ENCODE data around the gene S100PBP. TPM values are rescaled to one million over a fixed set of nuclear protein-coding genes. Genes with fewer than 3 reads are reported as not detected.

Gene S100PBP
- total and polyA plus RNA-seq, 9 of the 15 experiments (the other 6 are each of a cell fraction or from before 2014, with no cell fraction given), result 22.9 to 60.2 (median 32.9) TPM

- TF ChIP-seq LARP7 (IDR thresholded peaks at IDR 0.05) (no peak), POLR2AphosphoS2 (IDR thresholded peaks at IDR 0.05; ENCODE audit: low read length) (peak; percentile 28; the same call in 1 of the 2 replicates), YY1 (IDR thresholded peaks at IDR 0.05; ENCODE audit: borderline replicate concordance in 1 of 3, control insufficient read depth in 1 of 3, extremely low read depth in 1 of 3, insufficient read depth in 3 of 3, insufficient read length in 1 of 3, insufficient replicate concordance in 2 of 3, low read depth in 1 of 3, low read length in 2 of 3) (peak in 1 of 3 experiments; percentile 19), ZNF384 (IDR thresholded peaks at IDR 0.05; ENCODE audit: low read depth, low read length) (0 out of 2 replicates have a peak, but pooled peaks have one; percentile 8), ATF4 (CRISPR knock-in tag; IDR thresholded peaks at IDR 0.05) (0 out of 2 replicates have a peak, but pooled peaks have one; percentile 7), ATF6 (CRISPR knock-in tag; IDR thresholded peaks at IDR 0.05) (peak; percentile 97), GTF2E2 (tag; IDR thresholded peaks at IDR 0.05) (peak; percentile 6; the same call in 1 of the 2 replicates), HNRNPLL (IDR thresholded peaks at IDR 0.05; ENCODE audit: low read depth, low read length, poor library complexity, severe bottlenecking) (peak; percentile 1), PHF8 (IDR thresholded peaks at IDR 0.05; ENCODE audit: borderline replicate concordance, low read length) (peak; percentile 65), NUFIP1 (IDR thresholded peaks at IDR 0.05; ENCODE audit: partially characterized antibody) (no peak), CREB1 (IDR thresholded peaks at IDR 0.05) (peak; percentile 50; the same call in 1 of the 2 replicates), CREB1 (CRISPR knock-in tag; IDR thresholded peaks at IDR 0.05) (no peak), NFIC (IDR thresholded peaks at IDR 0.05) (peak; percentile 42), ZFX (CRISPR knock-in tag; IDR thresholded peaks at IDR 0.05) (peak; percentile 89), GTF2A2 (tag; IDR thresholded peaks at IDR 0.05) (no peak), ZNF316 (IDR thresholded peaks at IDR 0.05) (no peak), ZZZ3 (IDR thresholded peaks at IDR 0.05) (peak; percentile 56; the same call in 1 of the 2 replicates), ZFP1 (CRISPR knock-in tag; IDR thresholded peaks at IDR 0.05) (no peak), ZC3H4 (CRISPR knock-in tag; IDR thresholded peaks at IDR 0.05; ENCODE audit: borderline replicate concordance) (0 out of 2 replicates have a peak, but pooled peaks have one; percentile 77), NBN (IDR thresholded peaks at IDR 0.05; ENCODE audit: low read depth) (peak; percentile 26; the same call in 1 of the 2 replicates), SUPT5H (IDR thresholded peaks at IDR 0.05) (peak; percentile 64; the same call in 1 of the 2 replicates), KDM1A (IDR thresholded peaks at IDR 0.05) (peak in 1 of 2 experiments; percentile 57; a peak in 1 of 4 replicates), SMAD4 (CRISPR knock-in tag; conservative IDR thresholded peaks at IDR 0.05) (peak; percentile 40; the same call in 1 of the 2 replicates), ILF3 (IDR thresholded peaks at IDR 0.05; ENCODE audit: borderline replicate concordance) (0 out of 2 replicates have a peak, but pooled peaks have one; percentile 55), ZBED1 (IDR thresholded peaks at IDR 0.05) (peak; percentile 2; the same call in 1 of the 2 replicates), CXXC5 (CRISPR knock-in tag; IDR thresholded peaks at IDR 0.05) (peak; percentile 72), CCNT2 (IDR thresholded peaks at IDR 0.05; ENCODE audit: borderline replicate concordance, extremely low read depth, insufficient read length, low read depth, low read length) (peak; percentile 71)
Observed at GRCh38 chr1:32817815-32818786, 648 bp downstream of the S100PBP start (continued).

Measured in K562 (cell line).